SU-DHL-6 (cell line): ENCODE measurements around the gene BRSK2.

ENCODE experiments used
- H2AFZ ChIP-seq: fragments of 200-600 bp; sonication (generic); 2 replicates; pipeline ENCODE4 v1.6.1; 2014; ENCODE audit warnings: low read depth, mild to moderate bottlenecking, moderate library complexity, mixed read lengths, antibody characterized with exemption, low read length; ENCODE audit not compliant: severe bottlenecking
- H3F3A ChIP-seq: fragments of 200-600 bp; shearing (Covaris generic); 2 replicates; pipeline ENCODE4 v1.6.0; 2016; ENCODE audit warnings: antibody characterized with exemption, mild to moderate bottlenecking; ENCODE audit not compliant: insufficient read depth
- H3K27ac ChIP-seq: fragments of 200-600 bp; sonication (generic); 2 replicates; pipeline ENCODE4 v1.5.1; 2016; ENCODE audit warnings: low read depth, mild to moderate bottlenecking, low read length, moderate library complexity, mixed read lengths
- H3K27me3 ChIP-seq: fragments of 200-600 bp; sonication (generic), shearing (Covaris generic); 2 replicates; pipeline ENCODE4 v1.6.0; 2014; ENCODE audit warnings: mild to moderate bottlenecking, low read length
- H3K36me3 ChIP-seq: fragments of 200-600 bp; sonication (generic); 2 replicates; pipeline ENCODE4 v1.6.1; 2014; ENCODE audit warnings: mild to moderate bottlenecking, low read length, mixed read lengths
- H3K4me2 ChIP-seq: fragments of 300-600, 200-600 bp; shearing (Covaris generic), sonication (generic); 2 replicates; pipeline ENCODE4 v1.6.0; 2014; ENCODE audit warnings: low read length, low read depth, mild to moderate bottlenecking; ENCODE audit not compliant: poor library complexity, severe bottlenecking
- H3K4me3 ChIP-seq: fragments of 200-600 bp; sonication (generic); 2 replicates; pipeline ENCODE4 v1.5.1; 2014; ENCODE audit warnings: antibody characterized with exemption, low read length, mild to moderate bottlenecking, mixed read lengths; ENCODE audit not compliant: insufficient read depth, poor library complexity, severe bottlenecking
- H3K79me2 ChIP-seq: fragments of 200-600 bp; sonication (generic); 2 replicates; pipeline ENCODE4 v1.6.1; 2014; ENCODE audit warnings: mild to moderate bottlenecking, low read length, moderate library complexity; ENCODE audit not compliant: insufficient read depth
- H3K9ac ChIP-seq: fragments of 200-600 bp; sonication (generic); 2 replicates; pipeline ENCODE4 v1.7.0; 2014; ENCODE audit warnings: mild to moderate bottlenecking, low read length
- H3K9me2 ChIP-seq: fragments of 200-600 bp; sonication (generic); replicated peaks from 2 replicates; pipeline ENCODE4 v1.6.1; 2014; ENCODE audit warnings: low read length; ENCODE audit not compliant: insufficient read depth
- H3K9me3 ChIP-seq: fragments of 200-600 bp; sonication (generic); 2 replicates; pipeline ENCODE4 v1.6.1; 2014; ENCODE audit warnings: low read length, mixed read lengths; ENCODE audit not compliant: insufficient read depth
- H4K20me1 ChIP-seq: fragments of 200-600 bp; sonication (generic); 2 replicates; pipeline ENCODE4 v1.6.1; 2014; ENCODE audit warnings: low read depth, mild to moderate bottlenecking, antibody characterized with exemption, low read length, moderate library complexity, mixed read lengths
- CTCF ChIP-seq: fragments of 200-600 bp; sonication (generic); IDR thresholded peaks from one replicate; pipeline ENCODE4 v1.5.1; 2017; ENCODE audit warnings: antibody characterized with exemption, mild to moderate bottlenecking, low read length, moderate library complexity; ENCODE audit not compliant: insufficient read depth, poor library complexity, severe bottlenecking
- EZH2phosphoT487 ChIP-seq: fragments of 200-600 bp; sonication (generic), shearing (Covaris generic); conservative IDR thresholded peaks from 2 replicates; pipeline ENCODE4 v1.6.1; 2018; ENCODE audit warnings: mild to moderate bottlenecking, antibody characterized with exemption, low read length, moderate library complexity, mixed read lengths

Gene BRSK2

GRCh38 chr11:1397862-1398527, 8.3 kb downstream of the BRSK2 start:
- Histone ChIP-seq H3K9ac (no peak overlapping the region), H3K9me3 (no peaks in the 10 kb centered on the region), H3K79me2 (no peaks in the 10 kb centered on the region), H3K36me3 (no peaks in the 10 kb centered on the region), H4K20me1 (no peaks in the 10 kb centered on the region), H3K9me2 (no peaks in the 10 kb centered on the region), H3K27ac (no peak overlapping the region), H3K4me2 (no peak overlapping the region), H3F3A (no peaks in the 10 kb centered on the region), H3K27me3 (no peaks in the 10 kb centered on the region), H3K4me3 (no peak overlapping the region), H2AFZ (no peak overlapping the region)
- TF ChIP-seq CTCF (no peak), EZH2phosphoT487 (no peak)

DNA sequence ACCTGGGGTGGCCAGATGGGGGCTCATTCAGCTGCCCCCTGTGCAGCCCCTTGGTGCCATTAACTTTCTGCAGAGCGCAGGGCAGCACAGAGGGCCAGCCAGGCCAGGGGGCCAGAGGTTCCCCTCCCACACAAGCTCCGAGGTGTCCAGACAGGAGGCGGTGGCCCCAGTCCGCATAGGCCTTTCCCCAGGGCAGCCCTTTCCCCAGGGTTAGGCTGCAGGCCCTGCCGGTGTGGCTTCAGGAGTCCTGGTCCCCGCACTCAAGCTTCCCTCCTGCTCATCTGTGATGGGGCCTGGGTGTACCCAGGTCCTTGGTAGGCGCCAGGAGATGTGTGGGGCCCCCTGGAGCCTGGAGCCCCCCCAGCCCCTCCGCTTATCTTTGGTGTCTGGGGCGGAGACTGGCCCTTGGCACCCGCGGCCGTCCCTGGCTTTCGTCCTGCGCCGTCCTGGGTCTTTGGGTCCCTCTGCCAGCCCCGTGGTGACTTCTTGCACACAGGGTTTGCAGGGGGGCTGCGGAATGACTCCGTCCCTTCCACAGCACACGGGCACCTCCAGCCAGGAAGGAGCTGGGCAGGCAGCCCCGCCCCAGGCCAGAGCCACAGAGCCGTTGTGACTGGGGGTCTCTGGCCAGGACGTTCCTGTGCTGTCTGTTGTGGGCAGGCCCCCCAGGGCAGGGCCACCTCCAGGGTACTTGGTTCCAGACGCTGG, 8.9 kb downstream of the BRSK2 start:
- H3K27ac ChIP-seq: no peak overlapping the region
- H4K20me1 ChIP-seq: no peaks in the 10 kb centered on the region
- H3K27me3 ChIP-seq: no peaks in the 10 kb centered on the region

GRCh38 chr11:1399386-1400316, 9.9 kb downstream of the BRSK2 start:
- Histone ChIP-seq H3K9ac (no peak overlapping the region), H4K20me1 (no peaks in the 10 kb centered on the region), H3K79me2 (no peaks in the 10 kb centered on the region), H3K27ac (no peak overlapping the region), H3F3A (no peaks in the 10 kb centered on the region), H3K4me2 (no peak overlapping the region), H2AFZ (no peak overlapping the region), H3K27me3 (no peaks in the 10 kb centered on the region), H3K9me2 (no peaks in the 10 kb centered on the region), H3K4me3 (no peak overlapping the region), H3K9me3 (no peaks in the 10 kb centered on the region), H3K36me3 (no peaks in the 10 kb centered on the region)
- no peak for TF ChIP-seq EZH2phosphoT487
- no peak for TF ChIP-seq CTCF

More for the DNA sequence above, 8.9 kb downstream of the BRSK2 start:
- Histone ChIP-seq H2AFZ (no peak overlapping the region), H3K9me2 (no peaks in the 10 kb centered on the region), H3K36me3 (no peaks in the 10 kb centered on the region), H3F3A (no peaks in the 10 kb centered on the region), H3K4me3 (no peak overlapping the region), H3K9ac (no peak overlapping the region), H3K9me3 (no peaks in the 10 kb centered on the region), H3K4me2 (no peak overlapping the region), H3K79me2 (no peaks in the 10 kb centered on the region)
- TF ChIP-seq CTCF (no peak), EZH2phosphoT487 (no peak)
